Hepatocyte (in vitro differentiated cells): Measurements from ENCODE around the gene RBM15B.

Experiments used
- CTCF ChIP-seq: fragments of 200-600 bp; sonication (generic); IDR thresholded peaks from 2 replicates; pipeline ENCODE4 v1.5.1; 2016; ENCODE audit warnings: antibody characterized with exemption, mild to moderate bottlenecking; ENCODE audit not compliant: poor library complexity
- EZH2 ChIP-seq: fragments of 200-600 bp; sonication (generic); IDR thresholded peaks from 2 replicates; pipeline ENCODE4 v1.6.1; 2016; ENCODE audit warnings: antibody characterized with exemption, mild to moderate bottlenecking, borderline replicate concordance

GRCh38 chr3:51378726-51379125, 12.4 kb upstream of the RBM15B start:
- TF ChIP-seq CTCF (no peak), EZH2 (no peak)
